Uterus (tissue), 4 donors: ENCODE results near the gene DYRK2. TPM values are rescaled to one million over a fixed set of nuclear protein-coding genes. Genes with fewer than 3 reads are reported as not detected.

Experiments used
- DNase-seq, 2 donors: peaks; one replicate each; pipeline ENCODE4 v3.0.0-alpha.2; 2019 to 2020
- H3K27ac ChIP-seq, 2 donors: fragments of 200-600 bp; sonication (generic); 1 replicate in 1 of 2; 2 replicates in 1 of 2; pipeline ENCODE4 v1.5.1; 2016 to 2018
- H3K27me3 ChIP-seq, 2 donors: fragments of 200-600 bp; sonication (generic); one replicate each; pipeline ENCODE4 v1.5.1; 2018 to 2019; ENCODE audit warnings: control low read depth in 1 of 2
- H3K36me3 ChIP-seq, 2 donors: fragments of 200-600 bp; sonication (generic); one replicate each; pipeline ENCODE4 v1.5.1; 2019; ENCODE audit warnings: control low read depth in 1 of 2
- H3K4me1 ChIP-seq, 2 donors: fragments of 200-600 bp; sonication (generic); one replicate each; pipeline ENCODE4 v1.5.1; 2018 to 2019; ENCODE audit warnings: control low read depth in 1 of 2
- H3K4me3 ChIP-seq, 2 donors: fragments of 200-600 bp; sonication (generic); 1 replicate in 1 of 2; 2 replicates in 1 of 2; pipeline ENCODE4 v1.5.1; 2018 to 2019; ENCODE audit warnings: mild to moderate bottlenecking in 1 of 2
- H3K9me3 ChIP-seq, 2 donors: fragments of 200-600 bp; sonication (generic); one replicate each; pipeline ENCODE4 v1.5.1; 2019; ENCODE audit warnings: control low read depth in 1 of 2
- POLR2A ChIP-seq, 2 donors: fragments of 450-650 bp; IDR thresholded peaks; one replicate each; pipeline ENCODE4 v1.6.1; 2016; ENCODE audit warnings: antibody characterized with exemption in 2 of 2, mild to moderate bottlenecking in 1 of 2, moderate library complexity in 1 of 2
- intact Hi-C: fragments of 100-400 bp; cut with DNase I; formaldehyde crosslinking; loops from one replicate; pipeline ENCODE4 v1.15.1; 2023; ENCODE audit warnings: low total_unique reads
- total RNA-seq, 4 donors: library from RNA; depleted of rRNA in 3 of 4; stranded (reverse); fragments of >200 nt in 3 of 4; gene quantifications; one replicate each; pipeline versions ENCODE4 v1.1.0 to v1.2.4, GENCODE V29; 2014 to 2023
- TF ChIP-seq, protein P1 (sequence below), 4 experiments: fragments of 200-600 bp in 2 of 4; fragments of 450-650 bp in 2 of 4; sonication (generic) in 2 of 4; IDR thresholded peaks; one replicate each; pipeline ENCODE4 v1.5.1; 2016 to 2019; ENCODE audit warnings: antibody characterized with exemption in 4 of 4, mild to moderate bottlenecking in 2 of 4, moderate library complexity in 1 of 4
- donor health status: DM: yes; HTN: yes; CAD: no.

DYRK2 gene
- total RNA-seq, 4 donors from 2014 or later = 21.5 to 59.7 (median 34.7) TPM

DNA sequence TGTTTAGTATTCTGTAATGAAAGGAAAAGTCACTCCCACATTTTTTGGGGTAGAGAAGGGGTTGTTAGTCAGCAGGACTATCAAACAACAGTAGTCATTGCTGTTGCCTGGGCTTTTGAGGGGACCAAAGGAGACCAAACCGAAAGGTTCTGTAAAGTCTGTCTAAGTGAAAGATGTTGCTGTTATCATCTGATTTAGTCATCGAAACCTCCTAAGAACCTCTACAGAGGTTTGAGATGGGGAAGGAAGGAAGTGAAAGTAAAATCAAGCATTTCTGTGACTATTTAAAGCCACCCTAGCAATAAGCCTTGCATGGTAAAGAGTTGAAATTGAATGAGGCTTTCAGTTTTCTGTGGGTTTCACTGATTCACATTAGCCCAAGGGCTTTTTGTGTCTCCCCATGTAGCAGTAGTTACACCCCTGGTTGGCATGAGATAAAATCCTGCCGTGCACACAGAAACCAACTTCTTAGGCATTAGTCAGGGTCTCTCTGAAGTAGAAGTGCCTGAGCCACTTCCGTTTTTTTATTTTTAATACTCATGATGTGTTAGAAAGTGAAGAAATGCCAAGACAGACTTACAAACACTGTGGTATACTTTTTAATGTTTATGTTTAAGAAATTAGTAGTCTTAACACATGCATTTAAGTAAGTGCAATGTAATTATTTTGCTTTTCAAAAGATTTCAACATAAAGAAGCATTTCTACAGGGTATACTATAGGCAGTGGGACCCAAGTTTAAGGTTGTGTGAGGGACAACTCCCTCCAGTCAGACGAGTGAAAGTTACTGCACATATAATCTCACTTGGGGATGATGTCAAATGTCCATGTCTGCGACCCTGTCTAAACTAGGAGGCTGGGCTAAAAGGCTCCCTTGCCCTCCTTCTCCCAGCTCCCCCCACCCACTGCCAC is 50.4 kb downstream of the DYRK2 start:
- H3K9me3 ChIP-seq = no peaks in the 10 kb centered on the region
- TF ChIP-seq, protein P1, sequence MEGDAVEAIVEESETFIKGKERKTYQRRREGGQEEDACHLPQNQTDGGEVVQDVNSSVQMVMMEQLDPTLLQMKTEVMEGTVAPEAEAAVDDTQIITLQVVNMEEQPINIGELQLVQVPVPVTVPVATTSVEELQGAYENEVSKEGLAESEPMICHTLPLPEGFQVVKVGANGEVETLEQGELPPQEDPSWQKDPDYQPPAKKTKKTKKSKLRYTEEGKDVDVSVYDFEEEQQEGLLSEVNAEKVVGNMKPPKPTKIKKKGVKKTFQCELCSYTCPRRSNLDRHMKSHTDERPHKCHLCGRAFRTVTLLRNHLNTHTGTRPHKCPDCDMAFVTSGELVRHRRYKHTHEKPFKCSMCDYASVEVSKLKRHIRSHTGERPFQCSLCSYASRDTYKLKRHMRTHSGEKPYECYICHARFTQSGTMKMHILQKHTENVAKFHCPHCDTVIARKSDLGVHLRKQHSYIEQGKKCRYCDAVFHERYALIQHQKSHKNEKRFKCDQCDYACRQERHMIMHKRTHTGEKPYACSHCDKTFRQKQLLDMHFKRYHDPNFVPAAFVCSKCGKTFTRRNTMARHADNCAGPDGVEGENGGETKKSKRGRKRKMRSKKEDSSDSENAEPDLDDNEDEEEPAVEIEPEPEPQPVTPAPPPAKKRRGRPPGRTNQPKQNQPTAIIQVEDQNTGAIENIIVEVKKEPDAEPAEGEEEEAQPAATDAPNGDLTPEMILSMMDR (IDR thresholded peaks at IDR 0.05) = no peak
- no peak for TF ChIP-seq POLR2A (IDR thresholded peaks at IDR 0.05)
- no peaks in the 10 kb centered on the region for H3K4me1 ChIP-seq
- H3K4me3 ChIP-seq = no peak overlapping the region
- H3K36me3 ChIP-seq = no peaks in the 10 kb centered on the region
- DNase-seq = no peak
- intact Hi-C loops = no loop called here
- H3K27ac ChIP-seq = no peak overlapping the region
- no peaks in the 10 kb centered on the region for H3K27me3 ChIP-seq

DNA sequence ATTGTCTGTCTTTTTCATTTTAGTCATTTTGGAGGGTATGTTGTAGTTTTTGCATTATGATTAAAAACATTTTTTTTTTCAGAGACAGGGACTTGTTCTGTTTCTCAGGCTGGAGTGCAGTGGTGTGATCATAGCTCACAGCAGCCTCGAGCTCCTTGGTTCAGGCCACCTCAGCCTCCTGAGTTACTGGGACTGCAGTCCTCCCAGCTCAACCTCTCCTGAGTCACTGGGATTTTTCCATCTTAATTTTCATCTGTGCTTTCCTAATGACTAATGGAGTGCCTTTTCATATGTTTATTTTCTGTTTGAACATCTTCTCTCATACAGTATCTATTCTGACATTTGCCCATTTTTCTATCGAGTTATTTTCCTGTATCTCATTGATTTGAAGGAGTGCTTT is 52.6 kb downstream of the DYRK2 start:
- no peaks in the 10 kb centered on the region for H3K36me3 ChIP-seq
- H3K9me3 ChIP-seq = no peaks in the 10 kb centered on the region
- intact Hi-C loops = no loop called here
- H3K4me1 ChIP-seq = no peaks in the 10 kb centered on the region
- DNase-seq = no peak
- H3K27ac ChIP-seq = no peak overlapping the region
- no peak for TF ChIP-seq POLR2A (IDR thresholded peaks at IDR 0.05)
- no peak overlapping the region for H3K4me3 ChIP-seq
- no peaks in the 10 kb centered on the region for H3K27me3 ChIP-seq

DNA sequence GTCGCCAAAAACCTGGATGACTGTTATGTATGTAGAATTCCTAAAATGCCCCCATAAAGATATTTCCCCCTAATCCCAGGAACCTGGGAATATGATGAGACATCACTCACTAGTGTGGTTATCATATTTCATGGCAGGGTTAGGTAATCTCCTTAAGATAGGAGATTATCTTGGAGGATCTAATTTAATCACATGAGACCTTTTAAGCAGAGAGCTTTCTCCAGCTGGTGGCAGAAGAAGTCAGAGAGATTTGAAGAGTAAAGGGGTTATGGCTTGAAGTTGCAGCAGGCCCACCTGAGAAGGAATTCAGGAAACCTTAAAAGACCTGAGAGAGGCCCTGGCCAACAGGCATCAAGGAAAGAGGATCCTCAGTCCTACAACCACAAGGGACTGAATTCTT is 53.6 kb downstream of the DYRK2 start:
- intact Hi-C loops = no loop called here
- Histone ChIP-seq H3K9me3 (no peaks in the 10 kb centered on the region), H3K27me3 (no peaks in the 10 kb centered on the region), H3K27ac (no peak overlapping the region), H3K36me3 (no peaks in the 10 kb centered on the region), H3K4me1 (no peaks in the 10 kb centered on the region), H3K4me3 (no peak overlapping the region)
- no peak for DNase-seq
- TF ChIP-seq, protein P1 (IDR thresholded peaks at IDR 0.05) = no peak
- TF ChIP-seq POLR2A (IDR thresholded peaks at IDR 0.05) = no peak

DNA sequence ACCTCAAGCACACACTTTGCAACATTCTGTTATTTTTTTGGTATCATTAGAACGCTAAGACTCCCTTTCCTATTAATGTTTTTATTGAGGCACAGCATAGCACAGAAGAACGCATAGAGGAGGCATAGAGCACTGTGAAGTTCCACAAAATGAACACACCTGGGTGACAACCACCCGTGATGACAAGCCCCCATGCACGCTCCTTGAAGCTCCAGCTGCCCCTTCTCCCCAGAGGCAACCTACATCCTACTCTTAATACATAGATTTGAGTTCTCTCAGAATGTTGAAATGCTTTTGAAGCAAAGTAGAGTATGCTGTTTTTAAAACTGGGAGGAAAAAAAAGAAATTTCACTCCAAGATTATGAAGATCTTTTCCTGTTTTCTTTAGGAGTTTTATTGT is 55.5 kb downstream of the DYRK2 start:
- Histone ChIP-seq H3K27ac (no peak overlapping the region), H3K4me1 (no peaks in the 10 kb centered on the region), H3K36me3 (no peaks in the 10 kb centered on the region), H3K4me3 (no peak overlapping the region), H3K27me3 (no peaks in the 10 kb centered on the region), H3K9me3 (no peaks in the 10 kb centered on the region)
- DNase-seq = no peak
- intact Hi-C loops = no loop called here
- TF ChIP-seq, protein P1 (IDR thresholded peaks at IDR 0.05) = no peak
- no peak for TF ChIP-seq POLR2A (IDR thresholded peaks at IDR 0.05)

DNA sequence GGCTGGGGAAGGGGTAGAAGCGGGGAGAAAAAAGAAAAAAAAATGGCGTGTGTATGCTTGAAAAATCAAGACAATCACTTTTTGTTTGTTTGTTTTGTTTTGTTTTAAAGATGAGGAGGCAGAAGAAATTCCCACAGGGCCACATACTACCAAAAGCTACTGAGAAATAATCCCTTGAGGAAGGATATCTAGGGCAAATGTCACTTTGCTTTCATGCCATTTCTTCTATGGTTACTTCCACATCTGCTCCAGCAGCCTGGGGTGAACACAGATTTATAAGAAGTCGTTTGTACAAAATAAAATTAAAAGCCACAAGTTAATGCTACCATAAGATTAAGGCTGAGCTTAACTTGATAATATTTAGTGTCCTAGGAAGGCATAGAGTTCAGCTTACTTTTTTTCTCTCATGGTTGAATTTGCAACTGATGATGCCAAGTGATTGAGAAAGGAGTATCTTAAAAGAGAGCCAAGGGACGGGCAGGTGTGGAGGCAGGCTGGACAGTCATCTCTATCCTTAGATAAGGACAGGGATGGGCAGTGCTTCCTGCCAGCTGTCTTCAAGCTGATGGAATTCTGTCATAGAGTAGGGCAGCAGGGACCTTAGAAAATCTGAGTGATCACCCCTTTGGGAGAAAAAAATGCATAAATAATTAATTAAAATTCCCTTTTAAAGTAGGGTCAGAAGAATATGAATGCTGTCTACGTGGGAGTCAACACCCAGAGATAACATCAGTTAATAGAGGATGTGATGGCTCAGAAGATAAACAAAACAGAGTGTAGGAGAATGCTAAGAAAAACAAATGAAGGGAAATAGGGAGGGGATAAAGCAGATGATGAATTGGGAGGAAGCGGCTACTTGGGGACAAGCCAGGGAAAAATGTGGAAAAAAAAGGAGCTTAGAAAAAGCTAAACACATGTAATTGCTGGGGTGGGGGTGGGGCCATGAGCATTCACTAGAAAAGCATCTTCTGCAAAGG is 57.1 kb downstream of the DYRK2 start:
- H3K4me1 ChIP-seq = no peaks in the 10 kb centered on the region
- no peak for DNase-seq
- H3K27ac ChIP-seq = no peak overlapping the region
- TF ChIP-seq, protein P1 (IDR thresholded peaks at IDR 0.05) = no peak
- TF ChIP-seq POLR2A (IDR thresholded peaks at IDR 0.05) = no peak
- no peaks in the 10 kb centered on the region for H3K36me3 ChIP-seq
- intact Hi-C loops = no loop called here
- no peaks in the 10 kb centered on the region for H3K9me3 ChIP-seq
- no peak overlapping the region for H3K4me3 ChIP-seq
- no peaks in the 10 kb centered on the region for H3K27me3 ChIP-seq
